HEK293T (cell line): Measurements from ENCODE around the gene PMF1.

ENCODE experiments used
- ARNT ChIP-seq: fragments of 450-650 bp; IDR thresholded peaks from 2 replicates; pipeline ENCODE4 v1.6.1; 2017; ENCODE audit warnings: mild to moderate bottlenecking
- BHLHE40 ChIP-seq: fragments of 450-650 bp; IDR thresholded peaks from 2 replicates; pipeline ENCODE4 v1.6.1; 2016; ENCODE audit warnings: mild to moderate bottlenecking, moderate library complexity, borderline replicate concordance
- CTBP1 ChIP-seq: fragments of 450-650 bp; IDR thresholded peaks from 2 replicates; pipeline ENCODE4 v1.6.1; 2016; ENCODE audit warnings: borderline replicate concordance
- ELF4 ChIP-seq: fragments of 450-650 bp; IDR thresholded peaks from 2 replicates; pipeline ENCODE4 v1.6.1; 2017; ENCODE audit warnings: antibody characterized with exemption
- FOXA1 ChIP-seq: fragments of 450-650 bp; IDR thresholded peaks from 2 replicates; pipeline ENCODE4 v1.6.1; 2016; ENCODE audit warnings: mild to moderate bottlenecking
- FOXM1 ChIP-seq: fragments of 450-650 bp; IDR thresholded peaks from 2 replicates; pipeline ENCODE4 v1.6.1; 2017; ENCODE audit warnings: mild to moderate bottlenecking, borderline replicate concordance
- HDGF ChIP-seq: fragments of 450-650 bp; IDR thresholded peaks from 2 replicates; pipeline ENCODE4 v1.6.1; 2017; ENCODE audit warnings: antibody characterized with exemption, borderline replicate concordance
- L3MBTL2 ChIP-seq: fragments of 450-650 bp; conservative IDR thresholded peaks from 2 replicates; pipeline ENCODE4 v1.6.1; 2016; ENCODE audit warnings: mild to moderate bottlenecking
- LEF1 ChIP-seq: fragments of 450-650 bp; IDR thresholded peaks from 2 replicates; pipeline ENCODE4 v1.6.1; 2017; ENCODE audit warnings: mild to moderate bottlenecking, borderline replicate concordance
- NFRKB ChIP-seq: fragments of 450-650 bp; IDR thresholded peaks from 2 replicates; pipeline ENCODE4 v1.6.1; 2016; ENCODE audit warnings: mild to moderate bottlenecking, moderate library complexity
- SP1 ChIP-seq: fragments of 450-650 bp; IDR thresholded peaks from 2 replicates; pipeline ENCODE4 v1.6.1; 2017
- SUZ12 ChIP-seq: fragments of 450-650 bp; IDR thresholded peaks from 2 replicates; pipeline ENCODE4 v1.6.1; 2016; ENCODE audit warnings: mild to moderate bottlenecking
- TARDBP ChIP-seq: fragments of 450-650 bp; IDR thresholded peaks from 2 replicates; pipeline ENCODE4 v1.6.1; 2016
- ZNF384 ChIP-seq: fragments of 450-650 bp; IDR thresholded peaks from 2 replicates; pipeline ENCODE4 v1.6.1; 2016

- TF ChIP-seq ARNT (no peak), ELF4 (no peak), CTBP1 (no peak), NFRKB (no peak), ZNF384 (no peak), FOXM1 (no peak), TARDBP (no peak), HDGF (no peak), SUZ12 (no peak), LEF1 (no peak), SP1 (no peak), L3MBTL2 (no peak), BHLHE40 (no peak), FOXA1 (no peak)
Observed at GRCh38 chr1:156198831-156199349, 13.9 kb upstream of the PMF1 start.
